ENCODE results near the gene UBE2J2.
A peak's percentile ranks its signal among the peaks of the same experiment; 100 is the strongest.

The UBE2J2 gene

GRCh38 chr1:1308756-1309250 lies 35.1 kb upstream of the UBE2J2 start:
- Histone ChIP-seq H3K27ac (ENCODE audit: low read length) (no peak overlapping the region), H3K27me3 (ENCODE audit: control insufficient read depth, insufficient read depth, low read length) (no peaks in the 10 kb centered on the region), H3K36me3 (ENCODE audit: control insufficient read depth, insufficient read depth, low read length) (peaks cover 28% of the 10 kb centered on the region), H3K4me3 (ENCODE audit: low read length) (peak overlapping the region; percentile 88), H3K4me1 (ENCODE audit: control insufficient read depth, insufficient read depth, low read length) (peaks cover 18% of the 10 kb centered on the region), H3K9me3 (ENCODE audit: control insufficient read depth, insufficient read depth, low read length) (no peaks in the 10 kb centered on the region)
- WGBS (ENCODE audit: insufficient coverage, insufficient read length): no CpG with 5 or more reads among the region's 66 CpGs
- no peak for DNase-seq (ENCODE audit: low read depth, low spot score)

- Histone ChIP-seq H3K27ac (ENCODE audit: low read length) (no peak within 1 kb of the TSS), H3K9me3 (ENCODE audit: control insufficient read depth, insufficient read depth, low read length) (no peaks in the 10 kb centered on the region), H3K36me3 (ENCODE audit: control insufficient read depth, insufficient read depth, low read length) (peaks cover 21% of the 10 kb centered on the region), H3K4me3 (ENCODE audit: low read length) (peak within 1 kb of the TSS; percentile 88), H3K4me1 (ENCODE audit: control insufficient read depth, insufficient read depth, low read length) (peaks cover 18% of the 10 kb centered on the region), H3K27me3 (ENCODE audit: control insufficient read depth, insufficient read depth, low read length) (no peaks in the 10 kb centered on the region)
- no CpG with 5 or more reads among the region's 131 CpGs for WGBS (ENCODE audit: insufficient coverage, insufficient read length)
- no peak for DNase-seq (ENCODE audit: low read depth, low spot score)
Observed at GRCh38 chr1:1307923-1308755, 34.5 kb upstream of the UBE2J2 start, which contains the start of the genes ACAP3 and PUSL1. Gene ACAP3, minus strand, starts transcription at chr1:1307930. Its CDS starts 115 bp downstream, at chr1:1307815. Gene PUSL1, plus strand, starts transcription at chr1:1308597. Its CDS starts 47 bp downstream, at chr1:1308644.

GRCh38 chr1:1307261-1307922 lies 33.7 kb upstream of the UBE2J2 start:
- Histone ChIP-seq H3K27me3 (ENCODE audit: control insufficient read depth, insufficient read depth, low read length) (no peaks in the 10 kb centered on the region), H3K4me1 (ENCODE audit: control insufficient read depth, insufficient read depth, low read length) (peaks cover 18% of the 10 kb centered on the region), H3K9me3 (ENCODE audit: control insufficient read depth, insufficient read depth, low read length) (no peaks in the 10 kb centered on the region), H3K36me3 (ENCODE audit: control insufficient read depth, insufficient read depth, low read length) (peaks cover 14% of the 10 kb centered on the region), H3K27ac (ENCODE audit: low read length) (no peak overlapping the region), H3K4me3 (ENCODE audit: low read length) (peak overlapping the region; percentile 67; the same call in 1 of the 2 replicates)
- no CpG with 5 or more reads among the region's 83 CpGs for WGBS (ENCODE audit: insufficient coverage, insufficient read length)
- no peak for DNase-seq (ENCODE audit: low read depth, low spot score)

GRCh38 chr1:1306661-1307260 lies 33.1 kb upstream of the UBE2J2 start:
- no CpG with 5 or more reads among the region's 27 CpGs for WGBS (ENCODE audit: insufficient coverage, insufficient read length)
- DNase-seq (ENCODE audit: low read depth, low spot score): no peak
- Histone ChIP-seq H3K4me1 (ENCODE audit: control insufficient read depth, insufficient read depth, low read length) (peaks cover 18% of the 10 kb centered on the region), H3K27me3 (ENCODE audit: control insufficient read depth, insufficient read depth, low read length) (no peaks in the 10 kb centered on the region), H3K27ac (ENCODE audit: low read length) (no peak overlapping the region), H3K9me3 (ENCODE audit: control insufficient read depth, insufficient read depth, low read length) (no peaks in the 10 kb centered on the region), H3K36me3 (ENCODE audit: control insufficient read depth, insufficient read depth, low read length) (peaks cover 8% of the 10 kb centered on the region), H3K4me3 (ENCODE audit: low read length) (peak overlapping the region; percentile 67; the same call in 1 of the 2 replicates)

GRCh38 chr1:1306070-1306660 lies 32.5 kb upstream of the UBE2J2 start:
- Histone ChIP-seq H3K27me3 (ENCODE audit: control insufficient read depth, insufficient read depth, low read length) (no peaks in the 10 kb centered on the region), H3K27ac (ENCODE audit: low read length) (no peak overlapping the region), H3K36me3 (ENCODE audit: control insufficient read depth, insufficient read depth, low read length) (peaks cover 2% of the 10 kb centered on the region), H3K9me3 (ENCODE audit: control insufficient read depth, insufficient read depth, low read length) (no peaks in the 10 kb centered on the region), H3K4me3 (ENCODE audit: low read length) (no peak overlapping the region), H3K4me1 (ENCODE audit: control insufficient read depth, insufficient read depth, low read length) (peaks cover 18% of the 10 kb centered on the region)
- no peak for DNase-seq (ENCODE audit: low read depth, low spot score)
- WGBS (ENCODE audit: insufficient coverage, insufficient read length): no CpG with 5 or more reads among the region's 11 CpGs

GRCh38 chr1:1305300-1306069 lies 31.8 kb upstream of the UBE2J2 start:
- DNase-seq (ENCODE audit: low read depth, low spot score): no peak
- whole genome bisulfite sequencing (ENCODE audit: insufficient coverage, insufficient read length): no CpG with 5 or more reads among the region's 25 CpGs
- Histone ChIP-seq H3K4me3 (ENCODE audit: low read length) (no peak overlapping the region), H3K27ac (ENCODE audit: low read length) (no peak overlapping the region), H3K27me3 (ENCODE audit: control insufficient read depth, insufficient read depth, low read length) (no peaks in the 10 kb centered on the region), H3K36me3 (ENCODE audit: control insufficient read depth, insufficient read depth, low read length) (no peaks in the 10 kb centered on the region; the same call in 1 of the 2 replicates), H3K9me3 (ENCODE audit: control insufficient read depth, insufficient read depth, low read length) (no peaks in the 10 kb centered on the region), H3K4me1 (ENCODE audit: control insufficient read depth, insufficient read depth, low read length) (peaks cover 18% of the 10 kb centered on the region)

GRCh38 chr1:1304331-1305299 lies 31.0 kb upstream of the UBE2J2 start:
- H3K9me3 ChIP-seq (ENCODE audit: control insufficient read depth, insufficient read depth, low read length): no peaks in the 10 kb centered on the region
- peaks cover 18% of the 10 kb centered on the region for H3K4me1 ChIP-seq (ENCODE audit: control insufficient read depth, insufficient read depth, low read length)
- no CpG with 5 or more reads among the region's 29 CpGs for WGBS (ENCODE audit: insufficient coverage, insufficient read length)
- H3K27me3 ChIP-seq (ENCODE audit: control insufficient read depth, insufficient read depth, low read length): no peaks in the 10 kb centered on the region
- no peak overlapping the region for H3K4me3 ChIP-seq (ENCODE audit: low read length)
- no peak overlapping the region for H3K27ac ChIP-seq (ENCODE audit: low read length)
- no peaks in the 10 kb centered on the region; the same call in 1 of the 2 replicates for H3K36me3 ChIP-seq (ENCODE audit: control insufficient read depth, insufficient read depth, low read length)
- DNase-seq (ENCODE audit: low read depth, low spot score): no peak

GRCh38 chr1:1303736-1304135 lies 30.1 kb upstream of the UBE2J2 start:
- H3K27ac ChIP-seq (ENCODE audit: low read length): no peak overlapping the region
- WGBS (ENCODE audit: insufficient coverage, insufficient read length): no CpG with 5 or more reads among the region's 13 CpGs
- no peaks in the 10 kb centered on the region for H3K9me3 ChIP-seq (ENCODE audit: control insufficient read depth, insufficient read depth, low read length)
- H3K36me3 ChIP-seq (ENCODE audit: control insufficient read depth, insufficient read depth, low read length): no peaks in the 10 kb centered on the region; the same call in 1 of the 2 replicates
- DNase-seq (ENCODE audit: low read depth, low spot score): no peak
- H3K4me1 ChIP-seq (ENCODE audit: control insufficient read depth, insufficient read depth, low read length): peaks cover 13% of the 10 kb centered on the region
- H3K27me3 ChIP-seq (ENCODE audit: control insufficient read depth, insufficient read depth, low read length): no peaks in the 10 kb centered on the region
- no peak overlapping the region for H3K4me3 ChIP-seq (ENCODE audit: low read length)

All from iPS DF 6.9 (cell line).